ENCODE measurements around the gene SDC3. TPM values are rescaled to one million over a fixed set of nuclear protein-coding genes. Genes with fewer than 3 reads are reported as not detected.
A peak's percentile ranks its signal among the peaks of the same experiment; 100 is the strongest.

SDC3 gene
- polyA plus RNA-seq, 3 donors: 0.05 to 1.2 (median 0.12) TPM

DNA sequence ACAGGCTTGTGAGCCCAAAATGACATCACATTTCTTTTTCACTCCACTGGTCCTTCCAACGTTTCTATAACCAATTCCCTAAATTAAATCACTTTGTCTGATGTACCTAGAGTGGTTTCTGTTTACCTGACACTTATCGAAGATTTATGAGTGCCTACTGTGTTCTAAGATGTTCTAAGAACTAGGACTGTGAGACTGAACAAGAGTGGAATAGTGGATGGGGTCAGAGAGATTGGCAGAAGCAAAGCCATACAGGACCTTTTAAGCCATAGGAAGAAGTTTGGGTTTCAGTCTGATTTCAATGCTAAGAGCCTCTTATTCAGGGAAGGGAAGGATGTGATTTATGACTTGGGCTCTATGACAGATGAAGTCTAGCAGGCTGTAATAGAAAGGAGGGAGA lies 78.7 kb downstream of the SDC3 start:
- no peak for DNase-seq
- peaks cover 0 to 2% of the 10 kb centered on the region in 2 donors for H3K36me3 Mint-ChIP-seq
- Histone ChIP-seq H2AFZ (ENCODE audit: insufficient read depth, low read depth, low read length, poor library complexity, severe bottlenecking) (no peak overlapping the region), H3K36me3 (replicated peaks in 1 of 2; ENCODE audit: control insufficient read depth in 1 of 2, insufficient read depth in 2 of 2, low read length in 2 of 2) (no peaks in the 10 kb centered on the region), H3K4me3 (replicated peaks in 1 of 3; ENCODE audit: low read depth in 2 of 3, low read length in 3 of 3) (no peak overlapping the region), H3K9ac (ENCODE audit: insufficient read depth, low read length, poor library complexity, severe bottlenecking) (no peak overlapping the region), H3K4me2 (replicated peaks; ENCODE audit: extremely low read depth, low read length, poor library complexity, severe bottlenecking) (no peak overlapping the region), H3K27me3 (ENCODE audit: control insufficient read depth in 2 of 2, insufficient read depth in 2 of 2, low read length in 2 of 2) (peaks cover 54 to 60% of the 10 kb centered on the region in 2 donors), H4K20me1 (ENCODE audit: insufficient read depth, low read length) (no peaks in the 10 kb centered on the region), H3K9me3 (replicated peaks in 1 of 2; ENCODE audit: control insufficient read depth in 1 of 2, insufficient read depth in 1 of 2, low read length in 2 of 2) (peaks cover 0 to 7% of the 10 kb centered on the region in 2 donors), H3K4me1 (ENCODE audit: control insufficient read depth in 1 of 2, insufficient read depth in 2 of 2, low read length in 2 of 2) (peaks cover 16 to 18% of the 10 kb centered on the region in 2 donors), H3K79me2 (ENCODE audit: insufficient read depth, low read length) (no peaks in the 10 kb centered on the region), H3K27ac (ENCODE audit: low read depth in 1 of 2, low read length in 2 of 2) (no peak overlapping the region)
- no peak for TF ChIP-seq CTCF (IDR thresholded peaks at IDR 0.05)
- 88% methylated on average over 1 of the region's 2 CpGs for WGBS (ENCODE audit: insufficient coverage)
- H3K9me3 Mint-ChIP-seq: peaks cover 0 to 12% (median 6%) of the 10 kb centered on the region in 7 donors
- intact Hi-C loops (cut with micrococcal nuclease): loop anchor here in 1 of 2 donors (2.0 kb wide), 1 partner anchor 71 kb away; no protein-coding TSS in a partner anchor
- peaks cover 54 to 77% (median 60%) of the 10 kb centered on the region in 3 donors for H3K27me3 Mint-ChIP-seq (ENCODE audit: low read depth in 3 of 3)
- H3K4me1 Mint-ChIP-seq: peaks cover 22% of the 10 kb centered on the region
- no peak overlapping the region for H3K27ac Mint-ChIP-seq
- H3K4me3 Mint-ChIP-seq: peak overlapping the region in 1 of 2 donors; percentile 56

GRCh38 chr1:30824736-30825429 lies 83.7 kb downstream of the SDC3 start:
- no peak for DNase-seq

More at GRCh38 chr1:30824736-30825429, 83.7 kb downstream of the SDC3 start:
- H3K27ac ChIP-seq (ENCODE audit: low read depth in 1 of 2, low read length in 2 of 2): no peak overlapping the region
- H2AFZ ChIP-seq (ENCODE audit: insufficient read depth, low read depth, low read length, poor library complexity, severe bottlenecking): no peak overlapping the region
- H4K20me1 ChIP-seq (ENCODE audit: insufficient read depth, low read length): no peaks in the 10 kb centered on the region
- intact Hi-C loops (cut with micrococcal nuclease): no loop called here
- H3K9me3 Mint-ChIP-seq: peaks cover 0 to 12% (median 6%) of the 10 kb centered on the region in 7 donors
- H3K27me3 Mint-ChIP-seq (ENCODE audit: low read depth in 3 of 3): peaks cover 71 to 84% (median 73%) of the 10 kb centered on the region in 3 donors
- H3K4me3 ChIP-seq (replicated peaks in 1 of 3; ENCODE audit: low read depth in 2 of 3, low read length in 3 of 3): peak overlapping the region in 1 of 3 experiments; percentile 69
- peaks cover 4% of the 10 kb centered on the region in 2 donors for H3K36me3 Mint-ChIP-seq
- H3K4me3 Mint-ChIP-seq: peak overlapping the region; percentile 81 to 89
- no peaks in the 10 kb centered on the region for H3K79me2 ChIP-seq (ENCODE audit: insufficient read depth, low read length)
- WGBS (ENCODE audit: insufficient coverage): 25% methylated on average over 11 of the region's 12 CpGs
- TF ChIP-seq CTCF (IDR thresholded peaks at IDR 0.05): no peak
- H3K27me3 ChIP-seq (ENCODE audit: control insufficient read depth in 2 of 2, insufficient read depth in 2 of 2, low read length in 2 of 2): peaks cover 37 to 67% of the 10 kb centered on the region in 2 donors
- peaks cover 28 to 30% of the 10 kb centered on the region in 2 donors for H3K4me1 ChIP-seq (ENCODE audit: control insufficient read depth in 1 of 2, insufficient read depth in 2 of 2, low read length in 2 of 2)
- peaks cover 33% of the 10 kb centered on the region for H3K4me1 Mint-ChIP-seq
- peak overlapping the region in 6 of 7 donors; percentile 15 to 95 (median 53) for H3K27ac Mint-ChIP-seq
- H3K4me2 ChIP-seq (replicated peaks; ENCODE audit: extremely low read depth, low read length, poor library complexity, severe bottlenecking): peak overlapping the region; percentile 75
- H3K36me3 ChIP-seq (replicated peaks in 1 of 2; ENCODE audit: control insufficient read depth in 1 of 2, insufficient read depth in 2 of 2, low read length in 2 of 2): no peaks in the 10 kb centered on the region
- no peak overlapping the region for H3K9ac ChIP-seq (ENCODE audit: insufficient read depth, low read length, poor library complexity, severe bottlenecking)
- H3K9me3 ChIP-seq (replicated peaks in 1 of 2; ENCODE audit: control insufficient read depth in 1 of 2, insufficient read depth in 1 of 2, low read length in 2 of 2): peaks cover 0 to 5% of the 10 kb centered on the region in 2 donors

Measured in CD14-positive monocyte (primary cell).